K562 (cell line): Measurements from ENCODE around the gene FOXO3B.
"Not testable (repeated sequence)": the region's sequence is repeated elsewhere in the genome, so short reads cannot be mapped to it uniquely, and the experiment has no call there.

Experiments used
- FOXA1 ChIP-seq: fragments of 450-650 bp; IDR thresholded peaks from 2 replicates; pipeline ENCODE4 v1.6.1; 2016; ENCODE audit warnings: mild to moderate bottlenecking, borderline replicate concordance
- FOXP1 ChIP-seq: sonication (generic); formaldehyde crosslinking; IDR thresholded peaks from 2 replicates; pipeline ENCODE4 v1.8.0; 2022; ENCODE audit warnings: mild to moderate bottlenecking, missing genetic modification reagents
- ZKSCAN1 ChIP-seq: fragments of 150-350 bp; IDR thresholded peaks from 2 replicates; pipeline ENCODE4 v1.6.1; 2016; ENCODE audit warnings: low read depth, low read length
- TF ChIP-seq, protein P1 (sequence below): sonication (generic); formaldehyde crosslinking; IDR thresholded peaks from 2 replicates; pipeline ENCODE4 v1.8.0; 2022; ENCODE audit warnings: missing genetic modification reagents, mild to moderate bottlenecking, moderate library complexity, borderline replicate concordance
- TF ChIP-seq, protein P2 (sequence below): fragments of 450-650 bp; formaldehyde crosslinking; IDR thresholded peaks from 2 replicates; pipeline ENCODE4 v1.4.0; 2020; ENCODE audit warnings: mild to moderate bottlenecking, mixed read lengths

DNA sequence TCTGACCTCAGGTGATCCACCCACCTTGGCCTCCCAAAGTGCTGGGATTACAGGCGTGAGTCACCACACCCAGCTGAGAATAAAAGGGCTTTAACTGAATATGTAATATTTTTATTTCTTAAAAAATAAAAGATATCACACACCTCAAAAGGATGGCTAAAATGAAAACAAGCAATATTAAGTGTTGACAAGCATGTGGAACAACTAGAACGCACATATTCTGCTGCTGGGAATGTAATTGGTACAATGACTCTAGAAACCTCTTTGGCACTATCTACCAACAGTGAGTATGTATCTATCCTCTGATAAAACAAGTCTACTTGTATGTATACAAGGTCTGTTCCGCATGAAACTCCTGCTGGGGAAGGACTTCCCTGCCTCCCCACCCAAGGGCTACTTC lies 5.2 kb downstream of the FOXO3B start:
- TF ChIP-seq FOXA1; ZKSCAN1; FOXP1 (CRISPR knock-in tag): not testable (repeated sequence)
- TF ChIP-seq, protein P1, sequence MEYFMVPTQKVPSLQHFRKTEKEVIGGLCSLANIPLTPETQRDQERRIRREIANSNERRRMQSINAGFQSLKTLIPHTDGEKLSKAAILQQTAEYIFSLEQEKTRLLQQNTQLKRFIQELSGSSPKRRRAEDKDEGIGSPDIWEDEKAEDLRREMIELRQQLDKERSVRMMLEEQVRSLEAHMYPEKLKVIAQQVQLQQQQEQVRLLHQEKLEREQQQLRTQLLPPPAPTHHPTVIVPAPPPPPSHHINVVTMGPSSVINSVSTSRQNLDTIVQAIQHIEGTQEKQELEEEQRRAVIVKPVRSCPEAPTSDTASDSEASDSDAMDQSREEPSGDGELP (CRISPR knock-in tag), result not testable (repeated sequence)
- TF ChIP-seq, protein P2, sequence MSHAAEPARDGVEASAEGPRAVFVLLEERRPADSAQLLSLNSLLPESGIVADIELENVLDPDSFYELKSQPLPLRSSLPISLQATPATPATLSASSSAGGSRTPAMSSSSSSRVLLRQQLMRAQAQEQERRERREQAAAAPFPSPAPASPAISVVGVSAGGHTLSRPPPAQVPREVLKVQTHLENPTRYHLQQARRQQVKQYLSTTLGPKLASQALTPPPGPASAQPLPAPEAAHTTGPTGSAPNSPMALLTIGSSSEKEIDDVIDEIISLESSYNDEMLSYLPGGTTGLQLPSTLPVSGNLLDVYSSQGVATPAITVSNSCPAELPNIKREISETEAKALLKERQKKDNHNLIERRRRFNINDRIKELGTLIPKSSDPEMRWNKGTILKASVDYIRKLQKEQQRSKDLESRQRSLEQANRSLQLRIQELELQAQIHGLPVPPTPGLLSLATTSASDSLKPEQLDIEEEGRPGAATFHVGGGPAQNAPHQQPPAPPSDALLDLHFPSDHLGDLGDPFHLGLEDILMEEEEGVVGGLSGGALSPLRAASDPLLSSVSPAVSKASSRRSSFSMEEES (CRISPR knock-in tag), result not testable (repeated sequence)
